ENCODE data around the gene MXRA5.
"Not testable (repeated sequence)": the region's sequence is repeated elsewhere in the genome, so short reads cannot be mapped to it uniquely, and the experiment has no call there.

Gene MXRA5, protein sequence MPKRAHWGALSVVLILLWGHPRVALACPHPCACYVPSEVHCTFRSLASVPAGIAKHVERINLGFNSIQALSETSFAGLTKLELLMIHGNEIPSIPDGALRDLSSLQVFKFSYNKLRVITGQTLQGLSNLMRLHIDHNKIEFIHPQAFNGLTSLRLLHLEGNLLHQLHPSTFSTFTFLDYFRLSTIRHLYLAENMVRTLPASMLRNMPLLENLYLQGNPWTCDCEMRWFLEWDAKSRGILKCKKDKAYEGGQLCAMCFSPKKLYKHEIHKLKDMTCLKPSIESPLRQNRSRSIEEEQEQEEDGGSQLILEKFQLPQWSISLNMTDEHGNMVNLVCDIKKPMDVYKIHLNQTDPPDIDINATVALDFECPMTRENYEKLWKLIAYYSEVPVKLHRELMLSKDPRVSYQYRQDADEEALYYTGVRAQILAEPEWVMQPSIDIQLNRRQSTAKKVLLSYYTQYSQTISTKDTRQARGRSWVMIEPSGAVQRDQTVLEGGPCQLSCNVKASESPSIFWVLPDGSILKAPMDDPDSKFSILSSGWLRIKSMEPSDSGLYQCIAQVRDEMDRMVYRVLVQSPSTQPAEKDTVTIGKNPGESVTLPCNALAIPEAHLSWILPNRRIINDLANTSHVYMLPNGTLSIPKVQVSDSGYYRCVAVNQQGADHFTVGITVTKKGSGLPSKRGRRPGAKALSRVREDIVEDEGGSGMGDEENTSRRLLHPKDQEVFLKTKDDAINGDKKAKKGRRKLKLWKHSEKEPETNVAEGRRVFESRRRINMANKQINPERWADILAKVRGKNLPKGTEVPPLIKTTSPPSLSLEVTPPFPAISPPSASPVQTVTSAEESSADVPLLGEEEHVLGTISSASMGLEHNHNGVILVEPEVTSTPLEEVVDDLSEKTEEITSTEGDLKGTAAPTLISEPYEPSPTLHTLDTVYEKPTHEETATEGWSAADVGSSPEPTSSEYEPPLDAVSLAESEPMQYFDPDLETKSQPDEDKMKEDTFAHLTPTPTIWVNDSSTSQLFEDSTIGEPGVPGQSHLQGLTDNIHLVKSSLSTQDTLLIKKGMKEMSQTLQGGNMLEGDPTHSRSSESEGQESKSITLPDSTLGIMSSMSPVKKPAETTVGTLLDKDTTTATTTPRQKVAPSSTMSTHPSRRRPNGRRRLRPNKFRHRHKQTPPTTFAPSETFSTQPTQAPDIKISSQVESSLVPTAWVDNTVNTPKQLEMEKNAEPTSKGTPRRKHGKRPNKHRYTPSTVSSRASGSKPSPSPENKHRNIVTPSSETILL (N-terminal part only)

DNA sequence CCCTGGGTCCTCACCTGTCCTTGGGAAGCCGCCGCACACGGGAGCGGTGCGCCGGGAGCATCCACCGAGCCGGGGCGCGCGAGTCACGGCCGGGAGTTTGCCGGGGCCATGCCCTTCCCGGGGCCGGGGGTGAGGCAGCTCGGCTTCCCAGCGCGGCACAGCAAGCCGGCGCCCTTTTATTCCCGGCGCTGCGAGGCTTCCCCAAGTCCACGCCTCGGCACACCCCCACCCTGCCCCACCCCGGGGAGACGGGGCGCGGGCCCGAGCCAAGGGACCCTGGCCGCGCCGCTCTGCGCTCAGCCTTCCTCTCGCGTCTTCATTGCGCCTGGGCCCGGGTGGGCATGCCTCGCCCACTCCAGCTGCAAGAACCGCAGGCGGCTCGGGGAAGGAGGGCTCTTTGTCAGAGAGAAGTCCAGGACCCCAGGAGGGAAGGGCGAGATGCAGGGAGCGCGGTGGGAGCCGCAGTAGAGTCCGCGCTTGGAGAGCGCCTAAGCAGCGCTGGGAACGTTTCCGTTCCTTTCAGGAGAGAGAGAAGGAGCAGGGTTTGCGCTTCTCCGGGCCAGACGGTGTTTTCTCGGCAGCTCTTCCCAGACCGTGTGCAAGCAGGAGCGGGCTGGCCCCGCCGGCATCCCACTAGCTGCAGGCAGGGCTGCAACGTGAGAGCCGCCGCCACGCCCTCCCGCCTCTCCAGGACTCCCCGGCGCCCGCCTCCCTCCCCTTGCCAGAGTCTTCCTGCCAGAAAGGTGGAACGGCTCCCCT lies at the start of gene MXRA5:
MXRA5 (minus strand) TSS at position 152 of the 759 bp plus-strand sequence. CDS start 2,819 bp downstream, outside the sequence.
- no peak for DNase-seq (ENCODE audit: extremely low read depth in 1 of 2, low read depth in 1 of 2)

DNA sequence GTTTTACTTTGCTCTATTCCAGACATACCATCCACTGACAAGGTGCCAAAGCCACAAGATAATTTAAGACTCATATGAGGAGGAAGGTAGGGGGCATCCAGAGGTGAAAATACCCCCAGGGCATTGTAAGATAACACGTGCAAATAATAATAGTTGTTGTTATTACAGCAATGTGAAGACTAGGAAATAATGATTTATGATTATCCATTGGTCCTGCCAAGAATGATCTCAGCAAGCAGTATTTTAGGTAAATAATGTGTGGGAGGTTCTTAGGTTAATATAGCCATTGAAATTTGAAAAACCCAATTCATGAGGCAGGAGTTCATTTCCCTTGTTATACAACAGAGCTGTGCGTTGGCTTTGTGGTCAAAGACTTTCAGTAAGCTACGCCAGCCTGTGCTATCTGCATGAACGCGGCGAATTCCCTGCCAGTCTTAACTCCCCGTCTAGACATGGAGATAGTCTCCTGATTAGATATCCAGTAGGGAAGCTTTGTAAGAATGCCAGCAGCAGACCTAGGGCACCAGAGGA lies 47.2 kb upstream of the MXRA5 start:
- no peak for DNase-seq (ENCODE audit: extremely low read depth in 1 of 2, low read depth in 1 of 2)

DNA sequence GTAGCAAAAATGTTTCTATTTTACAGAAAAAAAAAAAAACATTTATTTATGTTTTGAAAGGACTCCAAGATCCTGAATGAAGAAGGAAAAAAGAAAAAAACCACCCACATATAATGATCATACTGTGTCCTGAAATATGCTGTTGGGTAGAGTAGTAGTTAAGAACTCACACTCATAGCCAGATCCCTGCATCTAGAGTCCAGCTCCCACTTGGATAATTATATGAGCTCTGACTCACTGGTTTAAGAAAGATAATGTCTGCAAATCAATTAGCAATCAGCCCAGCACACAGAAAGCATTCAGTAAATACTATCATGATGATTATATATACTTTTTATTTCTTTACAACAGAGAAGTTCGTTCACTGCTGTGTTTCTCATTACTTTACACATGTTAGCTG lies 46.7 kb upstream of the MXRA5 start:
- DNase-seq (ENCODE audit: extremely low read depth in 1 of 2, low read depth in 1 of 2) = no peak

DNA sequence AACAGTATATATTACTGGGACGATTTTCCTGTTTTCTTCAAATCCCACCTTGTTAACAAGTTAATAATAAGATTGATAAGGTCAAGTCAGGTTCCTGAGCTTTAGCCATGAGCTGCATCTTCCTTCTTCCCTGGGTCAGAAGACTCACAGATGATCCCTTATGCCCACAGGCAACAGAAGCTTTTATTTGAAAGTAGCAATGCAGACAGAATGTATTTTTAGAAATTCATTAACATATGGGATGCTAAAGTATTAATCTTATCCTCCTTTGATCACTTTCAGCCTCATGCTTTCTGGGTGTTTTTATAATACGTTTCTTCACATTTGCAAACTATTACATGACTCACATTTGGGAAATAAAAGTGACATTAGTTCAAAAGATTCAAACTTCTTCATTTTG lies 42.0 kb upstream of the MXRA5 start:
- no peak for DNase-seq (ENCODE audit: extremely low read depth in 1 of 2, low read depth in 1 of 2)

DNA sequence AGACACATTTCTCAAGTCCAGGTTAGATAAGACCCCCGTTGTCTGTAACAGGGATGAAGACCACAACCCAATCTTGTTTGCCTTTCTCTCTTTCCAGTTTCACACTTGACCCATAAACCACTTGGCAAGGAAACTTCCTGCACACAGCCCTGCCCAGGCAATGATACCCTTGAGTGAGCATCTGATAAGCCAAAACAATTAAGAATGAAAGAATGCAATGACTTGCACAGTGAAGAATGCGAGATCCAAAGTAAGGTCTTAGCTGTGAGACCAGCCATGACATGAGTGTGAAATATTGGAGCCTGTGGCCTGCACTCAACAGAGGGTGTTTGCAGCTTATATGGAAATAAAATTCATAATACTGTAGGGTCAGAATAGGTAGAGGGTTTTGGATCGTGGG lies 37.9 kb upstream of the MXRA5 start:
- no peak for DNase-seq (ENCODE audit: extremely low read depth in 1 of 2, low read depth in 1 of 2)

DNA sequence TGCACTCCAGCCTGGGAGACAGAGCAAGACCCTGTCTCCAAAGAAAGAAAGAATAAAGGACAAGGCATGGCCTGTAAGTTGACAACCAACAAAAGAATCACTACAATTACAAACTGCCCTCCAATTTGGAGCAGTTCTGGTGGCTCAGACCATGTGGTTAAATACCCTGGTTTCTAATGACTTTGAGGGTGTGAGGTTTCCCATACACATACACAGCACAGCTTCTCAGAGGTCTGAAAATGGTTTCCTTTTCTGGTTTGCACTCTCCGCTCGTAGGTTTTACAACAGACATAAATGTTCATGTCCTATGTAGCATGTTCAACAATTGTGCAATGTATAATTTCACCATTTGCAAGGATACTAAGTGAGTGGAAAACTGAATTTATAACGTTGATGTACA lies 34.2 kb upstream of the MXRA5 start:
- no peak for DNase-seq (ENCODE audit: extremely low read depth in 1 of 2, low read depth in 1 of 2)

DNA sequence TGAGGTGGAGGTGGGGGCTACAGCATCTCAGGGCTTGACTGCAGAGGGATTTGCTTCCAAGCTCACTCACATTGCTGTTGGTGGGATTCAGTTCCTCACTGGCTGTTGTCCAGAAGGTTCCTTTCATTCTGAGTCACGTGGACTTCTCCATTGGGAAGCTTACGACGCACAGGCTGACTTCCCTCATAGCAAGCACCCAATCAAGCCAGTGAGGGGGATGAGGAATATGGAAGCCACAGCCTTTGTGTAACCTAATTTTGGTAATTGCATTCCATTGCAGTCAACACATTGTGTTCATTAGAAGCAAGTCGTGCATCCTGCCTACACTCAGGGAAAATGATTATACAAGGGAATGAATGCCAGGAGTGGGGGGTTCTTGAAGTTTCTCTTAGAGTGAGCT lies 32.7 kb upstream of the MXRA5 start:
- no peak for DNase-seq (ENCODE audit: extremely low read depth in 1 of 2, low read depth in 1 of 2)

DNA sequence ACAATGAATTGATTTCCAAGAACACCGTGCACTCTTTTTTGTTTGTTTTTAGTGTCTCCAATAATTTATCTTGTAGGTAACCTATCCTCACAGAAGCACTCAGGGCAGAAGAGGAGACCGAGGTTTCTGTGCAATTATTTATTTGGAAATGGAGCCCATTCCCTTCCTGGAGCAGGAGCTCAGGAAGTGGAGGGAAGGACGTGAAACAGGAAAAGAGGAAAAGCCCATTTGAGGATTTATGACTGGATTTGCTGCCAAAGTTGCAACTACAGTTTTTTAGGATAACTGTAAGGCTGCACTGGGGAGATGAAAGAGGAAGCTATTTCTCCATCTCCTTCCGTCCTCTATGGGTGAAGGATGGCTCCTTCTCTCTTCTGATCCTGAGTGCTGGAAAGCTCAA lies 31.7 kb upstream of the MXRA5 start:
- DNase-seq (ENCODE audit: extremely low read depth in 1 of 2, low read depth in 1 of 2) = no peak

DNA sequence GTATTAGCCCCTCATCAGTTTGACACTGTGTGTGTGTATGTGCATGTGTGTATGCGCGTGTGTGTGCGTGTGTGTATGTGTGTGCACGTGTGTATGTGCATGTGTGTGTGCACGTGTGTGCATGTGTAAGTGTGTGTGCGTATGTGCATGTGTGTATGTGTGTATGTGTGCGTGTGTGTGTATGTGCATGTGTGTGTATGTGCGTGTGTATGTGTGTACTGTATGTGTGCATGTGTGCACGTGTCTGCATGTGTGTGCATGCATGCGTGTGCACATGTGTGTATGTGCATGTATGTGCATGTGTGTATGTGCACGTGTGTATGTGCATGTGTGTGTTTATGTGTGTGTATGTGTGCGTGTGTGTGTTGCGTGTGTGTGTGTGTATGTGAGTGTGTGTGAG lies 31.1 kb upstream of the MXRA5 start:
- DNase-seq (ENCODE audit: extremely low read depth in 1 of 2, low read depth in 1 of 2) = no peak

DNA sequence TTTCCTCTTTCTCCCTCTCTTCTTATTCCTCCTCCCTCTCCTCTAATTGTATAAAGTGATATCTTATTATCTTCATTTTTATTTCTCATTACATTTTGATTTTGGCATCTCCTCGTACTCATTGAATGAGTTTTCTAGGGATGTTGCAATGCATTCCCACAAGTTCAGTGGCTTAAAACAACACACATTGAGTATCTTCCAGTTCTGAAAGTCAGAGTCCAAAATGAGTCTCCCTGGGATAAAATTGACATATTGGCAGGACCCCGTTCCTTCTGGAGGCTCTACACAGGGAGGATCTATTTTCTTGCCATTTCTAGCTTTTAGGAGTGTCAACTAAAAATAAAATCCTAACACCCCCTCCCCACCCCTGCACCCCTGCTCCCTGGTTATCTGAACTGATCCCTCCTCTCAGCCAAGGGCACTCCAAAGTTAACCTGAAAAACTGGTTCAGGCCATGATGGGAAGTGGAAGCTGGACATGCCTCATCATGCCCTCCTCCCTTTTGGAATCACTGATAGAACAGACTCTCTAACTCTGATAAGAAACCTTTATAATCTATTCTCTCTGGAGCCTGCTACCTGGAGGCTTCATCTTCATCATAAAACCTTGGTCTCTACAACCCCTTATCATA lies 29.5 kb upstream of the MXRA5 start:
- DNase-seq (ENCODE audit: extremely low read depth in 1 of 2, low read depth in 1 of 2) = not testable (repeated sequence)

DNA sequence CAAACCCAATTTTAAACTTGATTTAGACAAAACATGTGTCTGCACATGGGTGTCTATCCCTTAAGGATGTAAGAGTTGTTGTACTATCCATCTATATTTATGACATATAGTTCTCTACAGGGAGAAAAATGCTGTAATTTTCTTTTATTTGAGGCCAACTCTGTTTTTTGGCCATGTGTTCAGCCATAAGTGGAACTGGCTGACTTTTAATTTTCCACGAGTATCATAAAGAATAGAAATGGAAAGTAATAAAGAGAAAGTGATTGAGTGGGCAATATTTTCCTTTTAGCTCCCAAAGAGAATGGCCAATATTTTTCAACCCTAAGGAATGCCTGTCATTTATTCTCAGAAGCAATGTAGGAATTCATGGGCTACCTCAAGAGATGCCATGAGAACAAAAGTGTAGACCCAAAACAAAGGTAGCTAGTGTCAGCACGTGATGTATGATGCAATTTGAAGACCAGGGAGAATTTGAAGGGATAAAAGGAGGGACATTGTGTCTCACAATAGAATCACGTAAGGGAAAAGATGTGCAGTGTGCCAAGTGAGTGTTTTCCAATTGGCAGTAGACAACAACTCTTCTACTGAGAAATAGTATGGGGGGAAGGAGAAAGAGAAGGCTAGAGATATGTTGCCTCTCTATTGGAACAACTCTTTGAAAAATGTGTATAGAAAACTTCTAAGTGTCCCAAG lies 27.8 kb upstream of the MXRA5 start:
- no peak for DNase-seq (ENCODE audit: extremely low read depth in 1 of 2, low read depth in 1 of 2)

DNA sequence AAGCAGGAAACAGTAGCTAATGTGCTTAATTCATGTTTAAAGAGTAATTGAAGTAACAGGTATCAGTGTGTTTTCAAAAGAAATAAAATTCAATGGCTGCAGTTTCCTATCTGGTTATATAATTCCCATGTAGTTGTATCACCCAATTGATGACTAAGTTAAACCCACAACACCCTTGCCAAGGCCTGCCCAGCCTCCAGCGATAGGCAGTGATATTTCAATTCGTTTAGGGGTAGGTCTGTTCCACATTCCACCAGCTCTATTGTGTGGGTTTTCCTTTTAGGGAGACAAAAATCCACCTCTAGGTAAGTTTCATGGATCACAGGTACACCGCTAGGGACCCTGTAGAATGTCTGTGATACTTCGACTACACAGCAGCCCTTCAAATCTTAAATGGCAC lies 24.7 kb upstream of the MXRA5 start:
- no peak for DNase-seq (ENCODE audit: extremely low read depth in 1 of 2, low read depth in 1 of 2)

DNA sequence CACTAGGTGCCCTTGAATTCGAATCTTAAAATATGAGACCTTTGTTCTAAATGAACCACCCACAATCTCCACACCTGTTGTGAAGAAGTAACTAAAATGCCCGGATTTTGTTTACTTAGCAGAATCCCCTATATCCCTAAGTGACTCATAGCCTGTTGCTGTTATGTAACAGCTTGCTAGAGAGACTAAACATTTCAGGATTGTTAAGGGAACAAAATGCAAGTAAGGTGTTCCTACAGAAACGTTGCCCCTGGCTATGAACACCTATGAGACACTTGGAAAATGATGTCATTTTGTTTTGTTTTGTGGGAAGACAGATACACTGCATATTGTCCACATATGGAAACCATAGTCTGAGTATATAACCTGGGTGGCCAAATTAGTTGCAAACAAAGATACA lies 24.2 kb upstream of the MXRA5 start:
- no peak for DNase-seq (ENCODE audit: extremely low read depth in 1 of 2, low read depth in 1 of 2)

DNA sequence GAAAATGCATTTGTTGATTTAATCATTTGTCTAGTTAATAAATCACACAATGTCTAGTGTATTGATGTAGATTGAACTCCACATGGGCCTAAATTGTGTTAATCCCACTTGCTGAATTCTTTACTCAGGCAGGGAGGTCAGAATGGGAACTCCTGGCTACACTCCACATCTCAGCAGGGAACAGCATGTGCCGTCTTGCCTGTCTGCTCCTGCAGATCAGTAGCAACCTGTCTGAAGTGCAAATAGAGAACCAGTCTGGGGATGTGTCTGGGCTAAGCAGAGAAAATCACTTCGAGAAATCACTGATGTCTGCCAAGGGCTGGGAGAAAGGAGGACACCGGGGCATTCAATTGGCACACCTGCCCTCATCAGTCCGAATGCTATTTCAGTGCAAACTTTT lies 16.5 kb upstream of the MXRA5 start:
- DNase-seq (ENCODE audit: extremely low read depth in 1 of 2, low read depth in 1 of 2) = no peak

DNA sequence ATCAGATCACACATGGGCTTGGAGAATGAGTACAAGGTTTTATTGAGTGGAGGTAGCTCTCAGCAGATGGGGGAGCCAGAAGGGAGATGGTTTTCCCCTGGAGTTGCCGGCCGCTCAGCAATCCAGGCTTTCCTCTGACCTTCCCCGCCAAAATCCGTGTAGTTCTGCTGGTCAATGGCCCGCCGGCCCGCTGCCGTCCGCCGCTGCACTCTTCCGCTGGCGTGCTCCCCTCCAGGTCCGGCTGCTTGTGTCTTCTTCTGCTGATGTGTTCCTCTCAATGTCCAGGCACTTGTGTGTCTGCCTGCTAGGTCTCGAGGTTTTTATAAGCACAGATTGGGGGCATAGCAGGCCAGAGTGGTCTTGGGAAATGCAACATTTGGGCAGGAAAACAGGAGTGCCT lies 14.4 kb upstream of the MXRA5 start:
- DNase-seq (ENCODE audit: extremely low read depth in 1 of 2, low read depth in 1 of 2) = no peak

DNA sequence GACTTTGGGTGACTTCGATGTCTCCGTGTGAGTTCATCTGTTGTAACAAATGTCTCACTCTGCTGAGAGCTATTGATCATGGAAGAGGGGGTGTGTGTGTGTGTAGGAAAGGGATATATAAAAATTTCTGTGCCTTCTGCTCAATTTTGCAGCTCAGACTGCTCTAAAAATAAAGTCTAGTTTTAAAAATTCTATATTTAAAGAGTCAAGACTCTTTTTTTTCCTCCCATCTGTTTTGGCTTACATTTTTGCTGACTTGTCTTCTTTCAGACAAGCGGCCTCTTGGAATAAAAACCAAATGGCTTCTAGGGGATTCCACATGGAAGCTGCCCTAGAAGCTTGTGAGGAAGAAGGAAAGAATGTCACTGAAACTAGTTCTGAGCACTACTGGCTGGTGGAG lies 6.3 kb upstream of the MXRA5 start:
- not testable (repeated sequence) for DNase-seq (ENCODE audit: extremely low read depth in 1 of 2, low read depth in 1 of 2)

DNA sequence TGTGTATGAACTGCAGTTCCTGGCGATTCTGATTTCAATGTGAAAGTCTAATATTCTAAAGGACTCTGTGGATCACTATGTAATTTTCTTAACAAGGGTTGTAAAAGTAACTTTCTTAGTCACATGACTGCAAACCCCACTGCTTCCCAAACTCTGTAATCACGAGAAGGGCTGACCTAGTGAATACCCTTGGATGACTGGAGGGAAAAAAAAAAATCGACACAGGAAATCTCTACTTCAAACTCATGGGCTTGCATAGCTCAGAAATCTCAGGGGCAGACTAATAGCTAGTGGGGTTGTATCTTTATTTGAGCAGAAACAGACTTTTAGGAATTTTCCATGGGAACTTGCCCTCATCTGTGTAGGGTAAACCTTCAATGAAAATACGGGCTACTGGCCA lies 4.8 kb upstream of the MXRA5 start:
- no peak for DNase-seq (ENCODE audit: extremely low read depth in 1 of 2, low read depth in 1 of 2)

DNA sequence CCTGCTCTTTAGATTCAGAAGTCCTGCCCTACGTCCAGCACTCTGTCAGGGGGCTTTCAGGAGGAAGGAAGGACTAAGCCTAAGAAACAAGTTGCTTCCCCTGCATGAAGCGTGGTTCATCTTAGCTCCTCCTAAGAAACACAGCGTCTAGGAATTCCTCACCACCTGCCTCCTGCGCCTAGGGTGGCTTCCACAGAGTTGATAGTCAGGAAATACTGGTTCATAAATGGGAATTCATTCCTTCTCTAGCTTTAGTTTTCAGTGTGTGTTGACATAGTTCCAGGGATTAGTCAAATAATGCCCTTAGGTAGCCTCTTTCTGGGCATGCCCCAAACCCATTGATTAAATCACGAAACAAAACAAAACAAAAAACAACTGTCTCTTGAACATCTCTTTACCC lies 1.7 kb upstream of the MXRA5 start:
- DNase-seq (ENCODE audit: extremely low read depth in 1 of 2, low read depth in 1 of 2) = no peak
